ENCODE data around the gene FAM120A. TPM values are rescaled to one million over a fixed set of nuclear protein-coding genes. Genes with fewer than 3 reads are reported as not detected.
"Not testable (repeated sequence)": the region's sequence is repeated elsewhere in the genome, so short reads cannot be mapped to it uniquely, and the experiment has no call there.

The FAM120A gene
- total RNA-seq, 1 experiment from 2014 or later: 70.5 TPM

DNA sequence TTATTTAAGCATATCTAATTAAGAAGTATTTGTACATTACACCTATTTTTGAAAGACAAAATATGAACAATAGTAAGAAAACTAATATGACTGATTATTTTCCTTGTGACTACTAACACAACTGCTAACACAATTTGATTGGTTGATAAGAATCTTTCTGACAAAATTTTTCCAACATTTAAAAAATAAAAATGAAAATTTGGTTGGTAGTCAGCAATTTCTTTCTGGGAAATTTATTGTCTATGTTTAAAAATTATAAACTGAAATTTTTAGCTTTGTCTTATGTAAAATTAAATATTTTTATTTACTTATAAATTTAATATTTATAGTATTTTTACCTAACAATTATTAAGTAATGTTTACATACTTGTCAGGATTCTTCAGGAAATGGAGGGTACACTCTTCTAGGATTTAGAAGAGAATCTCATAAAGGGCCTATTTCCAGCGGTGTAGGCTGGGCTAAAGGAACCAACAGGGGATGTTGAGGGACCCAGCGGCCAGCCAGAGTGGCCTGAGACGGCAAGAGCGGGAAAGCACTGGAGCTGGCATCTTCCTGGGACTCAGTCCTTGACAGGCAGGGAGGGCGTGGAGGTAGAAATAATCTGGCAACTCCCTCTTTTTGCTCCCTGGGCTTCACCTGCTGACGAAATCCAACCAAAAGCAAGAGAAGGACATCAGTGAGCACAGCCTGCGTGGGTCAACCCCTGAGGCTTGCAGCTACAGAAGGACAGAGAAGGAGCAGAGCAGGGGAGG is 14.7 kb upstream of the FAM120A start:
- in situ Hi-C loops (cut with HindIII; ENCODE audit: low pct_unique_long_range_greater_than_20kb, low sequenced_read_pairs) (no loop called here), intact Hi-C loops (cut with micrococcal nuclease; ENCODE audit: unreplicated experiment) (no loop called here)
- Histone ChIP-seq H3K4me1 (ENCODE audit: control insufficient read depth, insufficient read depth, low read length) (no peaks in the 10 kb centered on the region), H3K4me3 (ENCODE audit: low read depth in 2 of 2, low read length in 2 of 2) (no peak overlapping the region), H3K27me3 (ENCODE audit: control insufficient read depth, insufficient read depth, low read length) (no peaks in the 10 kb centered on the region), H3K27ac (ENCODE audit: low read length) (no peak overlapping the region), H3K9me3 (ENCODE audit: control insufficient read depth, insufficient read depth, low read depth, low read length) (no peaks in the 10 kb centered on the region), H3K36me3 (ENCODE audit: control insufficient read depth, insufficient read depth, low read length) (no peaks in the 10 kb centered on the region)
- DNase-seq (ENCODE audit: low read depth, low spot score) (no peak), ATAC-seq (no peak)
- POLR2A ChIA-PET: no interaction called here
- CTCF ChIA-PET: no interaction called here
- no peak for TF ChIP-seq SIN3A (IDR thresholded peaks at IDR 0.05; ENCODE audit: borderline replicate concordance, insufficient read depth, low read depth, low read length)
- TF ChIP-seq, protein P1, sequence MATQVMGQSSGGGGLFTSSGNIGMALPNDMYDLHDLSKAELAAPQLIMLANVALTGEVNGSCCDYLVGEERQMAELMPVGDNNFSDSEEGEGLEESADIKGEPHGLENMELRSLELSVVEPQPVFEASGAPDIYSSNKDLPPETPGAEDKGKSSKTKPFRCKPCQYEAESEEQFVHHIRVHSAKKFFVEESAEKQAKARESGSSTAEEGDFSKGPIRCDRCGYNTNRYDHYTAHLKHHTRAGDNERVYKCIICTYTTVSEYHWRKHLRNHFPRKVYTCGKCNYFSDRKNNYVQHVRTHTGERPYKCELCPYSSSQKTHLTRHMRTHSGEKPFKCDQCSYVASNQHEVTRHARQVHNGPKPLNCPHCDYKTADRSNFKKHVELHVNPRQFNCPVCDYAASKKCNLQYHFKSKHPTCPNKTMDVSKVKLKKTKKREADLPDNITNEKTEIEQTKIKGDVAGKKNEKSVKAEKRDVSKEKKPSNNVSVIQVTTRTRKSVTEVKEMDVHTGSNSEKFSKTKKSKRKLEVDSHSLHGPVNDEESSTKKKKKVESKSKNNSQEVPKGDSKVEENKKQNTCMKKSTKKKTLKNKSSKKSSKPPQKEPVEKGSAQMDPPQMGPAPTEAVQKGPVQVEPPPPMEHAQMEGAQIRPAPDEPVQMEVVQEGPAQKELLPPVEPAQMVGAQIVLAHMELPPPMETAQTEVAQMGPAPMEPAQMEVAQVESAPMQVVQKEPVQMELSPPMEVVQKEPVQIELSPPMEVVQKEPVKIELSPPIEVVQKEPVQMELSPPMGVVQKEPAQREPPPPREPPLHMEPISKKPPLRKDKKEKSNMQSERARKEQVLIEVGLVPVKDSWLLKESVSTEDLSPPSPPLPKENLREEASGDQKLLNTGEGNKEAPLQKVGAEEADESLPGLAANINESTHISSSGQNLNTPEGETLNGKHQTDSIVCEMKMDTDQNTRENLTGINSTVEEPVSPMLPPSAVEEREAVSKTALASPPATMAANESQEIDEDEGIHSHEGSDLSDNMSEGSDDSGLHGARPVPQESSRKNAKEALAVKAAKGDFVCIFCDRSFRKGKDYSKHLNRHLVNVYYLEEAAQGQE (IDR thresholded peaks at IDR 0.05; ENCODE audit: insufficient read depth in 1 of 2, low read depth in 2 of 2, low read length in 1 of 2): no peak
- TF ChIP-seq TCF7L2 (IDR thresholded peaks at IDR 0.05; ENCODE audit: low read depth, low read length): no peak
- TF ChIP-seq POLR2AphosphoS5 (IDR thresholded peaks at IDR 0.05; ENCODE audit: low read depth, low read length): no peak
- TF ChIP-seq, protein P2, sequence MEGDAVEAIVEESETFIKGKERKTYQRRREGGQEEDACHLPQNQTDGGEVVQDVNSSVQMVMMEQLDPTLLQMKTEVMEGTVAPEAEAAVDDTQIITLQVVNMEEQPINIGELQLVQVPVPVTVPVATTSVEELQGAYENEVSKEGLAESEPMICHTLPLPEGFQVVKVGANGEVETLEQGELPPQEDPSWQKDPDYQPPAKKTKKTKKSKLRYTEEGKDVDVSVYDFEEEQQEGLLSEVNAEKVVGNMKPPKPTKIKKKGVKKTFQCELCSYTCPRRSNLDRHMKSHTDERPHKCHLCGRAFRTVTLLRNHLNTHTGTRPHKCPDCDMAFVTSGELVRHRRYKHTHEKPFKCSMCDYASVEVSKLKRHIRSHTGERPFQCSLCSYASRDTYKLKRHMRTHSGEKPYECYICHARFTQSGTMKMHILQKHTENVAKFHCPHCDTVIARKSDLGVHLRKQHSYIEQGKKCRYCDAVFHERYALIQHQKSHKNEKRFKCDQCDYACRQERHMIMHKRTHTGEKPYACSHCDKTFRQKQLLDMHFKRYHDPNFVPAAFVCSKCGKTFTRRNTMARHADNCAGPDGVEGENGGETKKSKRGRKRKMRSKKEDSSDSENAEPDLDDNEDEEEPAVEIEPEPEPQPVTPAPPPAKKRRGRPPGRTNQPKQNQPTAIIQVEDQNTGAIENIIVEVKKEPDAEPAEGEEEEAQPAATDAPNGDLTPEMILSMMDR (IDR thresholded peaks at IDR 0.05): no peak
- BruUV-seq (replicated peaks): no TSS peak

DNA sequence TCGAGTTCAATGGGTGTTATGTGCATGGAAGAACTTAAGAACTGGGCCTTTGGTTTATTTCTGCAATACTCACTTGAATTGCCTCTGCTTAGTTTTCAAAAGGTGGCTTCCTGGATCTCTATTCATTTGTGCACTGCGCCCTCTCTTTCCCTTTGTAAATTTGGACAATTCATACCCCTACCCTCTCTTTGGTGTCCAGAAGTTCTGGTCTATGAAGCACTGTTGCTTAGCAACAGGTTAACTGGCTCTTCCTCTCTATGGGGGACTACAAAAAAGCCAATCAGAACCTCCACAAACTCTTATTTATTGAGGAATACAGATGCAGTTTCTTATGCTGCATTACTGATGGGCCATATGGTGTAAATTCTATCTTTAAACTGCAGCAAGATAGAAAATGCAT is 13.5 kb upstream of the FAM120A start:
- no TSS peak for BruUV-seq (replicated peaks)
- POLR2A ChIA-PET: no interaction called here
- no peaks in the 10 kb centered on the region for H3K4me1 ChIP-seq (ENCODE audit: control insufficient read depth, insufficient read depth, low read length)
- in situ Hi-C loops (cut with HindIII; ENCODE audit: low pct_unique_long_range_greater_than_20kb, low sequenced_read_pairs): no loop called here
- H3K4me3 ChIP-seq (ENCODE audit: low read depth in 2 of 2, low read length in 2 of 2): no peak overlapping the region
- CTCF ChIA-PET: no interaction called here
- H3K9me3 ChIP-seq (ENCODE audit: control insufficient read depth, insufficient read depth, low read depth, low read length): no peaks in the 10 kb centered on the region
- TF ChIP-seq SIN3A (IDR thresholded peaks at IDR 0.05; ENCODE audit: borderline replicate concordance, insufficient read depth, low read depth, low read length) (no peak), POLR2AphosphoS5 (IDR thresholded peaks at IDR 0.05; ENCODE audit: low read depth, low read length) (no peak)
- TF ChIP-seq, protein P2 (IDR thresholded peaks at IDR 0.05): no peak
- TF ChIP-seq, protein P1 (IDR thresholded peaks at IDR 0.05; ENCODE audit: insufficient read depth in 1 of 2, low read depth in 2 of 2, low read length in 1 of 2): no peak
- no peaks in the 10 kb centered on the region for H3K36me3 ChIP-seq (ENCODE audit: control insufficient read depth, insufficient read depth, low read length)
- H3K27ac ChIP-seq (ENCODE audit: low read length): no peak overlapping the region
- intact Hi-C loops (cut with micrococcal nuclease; ENCODE audit: unreplicated experiment): no loop called here
- H3K27me3 ChIP-seq (ENCODE audit: control insufficient read depth, insufficient read depth, low read length): no peaks in the 10 kb centered on the region
- ATAC-seq: no peak
- DNase-seq (ENCODE audit: low read depth, low spot score): no peak

DNA sequence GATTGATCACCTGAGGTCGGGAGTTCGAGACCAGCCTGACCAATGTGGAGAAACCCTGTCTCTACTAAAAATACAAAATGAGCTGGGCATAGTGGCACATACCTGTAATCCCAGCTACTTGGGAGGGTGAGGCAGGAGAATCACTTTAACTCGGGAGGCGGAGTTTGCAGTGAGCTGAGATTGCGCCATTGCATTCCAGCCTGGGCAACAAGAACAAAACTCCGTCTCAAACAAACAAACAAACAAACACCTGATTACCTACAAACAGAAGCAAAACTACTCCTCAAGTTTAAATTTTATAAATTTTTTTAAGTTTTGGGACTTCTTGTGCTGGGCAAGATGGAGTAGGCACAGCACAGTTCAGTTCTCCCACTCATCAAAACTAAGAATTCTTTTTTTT is 12.2 kb upstream of the FAM120A start:
- in situ Hi-C loops (cut with HindIII; ENCODE audit: low pct_unique_long_range_greater_than_20kb, low sequenced_read_pairs); ATAC-seq; POLR2A ChIA-PET: not testable (repeated sequence)

More for the DNA sequence above, 12.2 kb upstream of the FAM120A start:
- H3K9me3 ChIP-seq (ENCODE audit: control insufficient read depth, insufficient read depth, low read depth, low read length); CTCF ChIA-PET; H3K27me3 ChIP-seq (ENCODE audit: control insufficient read depth, insufficient read depth, low read length); BruUV-seq (replicated peaks); H3K4me1 ChIP-seq (ENCODE audit: control insufficient read depth, insufficient read depth, low read length); H3K4me3 ChIP-seq (ENCODE audit: low read depth in 2 of 2, low read length in 2 of 2); H3K27ac ChIP-seq (ENCODE audit: low read length); H3K36me3 ChIP-seq (ENCODE audit: control insufficient read depth, insufficient read depth, low read length); DNase-seq (ENCODE audit: low read depth, low spot score); intact Hi-C loops (cut with micrococcal nuclease; ENCODE audit: unreplicated experiment): not testable (repeated sequence)
